ENCODE data around the gene AIM2.

The AIM2 gene

DNA sequence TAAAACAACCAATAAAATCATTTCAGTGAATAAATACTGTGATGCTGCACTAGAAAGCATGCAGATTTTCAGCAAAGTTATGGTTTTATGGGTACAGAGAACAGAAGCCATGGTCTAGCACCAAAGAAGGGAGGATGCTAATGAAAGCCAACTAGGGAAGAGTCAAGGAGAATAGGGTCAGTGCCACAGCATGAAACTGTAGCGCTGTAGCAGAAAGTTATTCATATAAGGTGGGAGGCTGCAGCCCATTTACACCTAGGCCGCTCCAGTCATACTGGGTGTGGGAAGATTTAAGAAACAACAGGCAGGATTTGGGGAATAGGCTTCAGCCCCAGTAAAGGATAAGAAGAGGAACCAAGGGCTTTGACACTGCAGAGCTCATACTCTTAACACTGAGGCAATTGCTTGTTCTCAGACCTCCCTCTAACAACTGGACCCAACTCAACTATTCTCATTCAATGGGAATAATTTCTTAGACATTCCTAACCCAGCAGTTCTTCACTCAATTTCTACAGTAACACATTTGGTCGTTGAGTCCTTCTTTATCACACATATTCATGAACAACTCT lies 62.5 kb downstream of the AIM2 start:
- DNase-seq, result no peak

- no peak for DNase-seq
Observed at GRCh38 chr1:159012495-159012894, 64.1 kb downstream of the AIM2 start.

Measured in NCI-H524 (cell line).